Measurements from ENCODE around the gene PROK1.
A peak's percentile ranks its signal among the peaks of the same experiment; 100 is the strongest.
"Not testable (repeated sequence)": the region's sequence is repeated elsewhere in the genome, so short reads cannot be mapped to it uniquely, and the experiment has no call there.

The PROK1 gene

DNA sequence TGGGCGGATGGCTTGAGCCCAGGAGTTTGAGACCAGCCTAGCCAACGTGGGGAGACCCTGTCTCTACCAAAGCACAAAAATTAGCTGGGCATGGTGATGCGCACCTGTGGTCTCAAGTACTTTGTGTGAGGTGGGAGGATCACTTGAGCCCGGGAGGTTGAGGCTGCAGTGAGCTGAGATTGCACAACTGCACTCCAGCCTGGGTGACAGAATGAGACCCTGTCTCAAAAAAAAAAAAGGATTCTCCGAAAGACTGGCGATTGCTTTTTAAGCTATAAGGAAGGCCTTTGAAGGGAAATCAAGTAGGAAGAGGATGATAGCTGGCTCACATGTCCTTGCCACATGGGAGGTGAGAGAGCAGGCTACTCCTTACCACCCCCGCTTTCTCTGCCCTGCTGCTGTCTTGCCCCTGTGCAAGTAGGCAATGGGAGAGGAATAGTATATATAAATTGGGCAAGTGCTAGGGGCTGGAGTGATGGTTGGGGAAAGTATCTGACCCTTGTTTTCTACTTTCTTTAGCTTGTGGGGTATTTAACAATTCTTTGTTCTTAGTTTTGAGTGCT is 39.7 kb upstream of the PROK1 start:
- DNase-seq (ENCODE audit: low read depth): no peak
- H3K4me3 ChIP-seq (replicated peaks; ENCODE audit: low read depth, low read length): no peak overlapping the region
- TF ChIP-seq, protein P1, sequence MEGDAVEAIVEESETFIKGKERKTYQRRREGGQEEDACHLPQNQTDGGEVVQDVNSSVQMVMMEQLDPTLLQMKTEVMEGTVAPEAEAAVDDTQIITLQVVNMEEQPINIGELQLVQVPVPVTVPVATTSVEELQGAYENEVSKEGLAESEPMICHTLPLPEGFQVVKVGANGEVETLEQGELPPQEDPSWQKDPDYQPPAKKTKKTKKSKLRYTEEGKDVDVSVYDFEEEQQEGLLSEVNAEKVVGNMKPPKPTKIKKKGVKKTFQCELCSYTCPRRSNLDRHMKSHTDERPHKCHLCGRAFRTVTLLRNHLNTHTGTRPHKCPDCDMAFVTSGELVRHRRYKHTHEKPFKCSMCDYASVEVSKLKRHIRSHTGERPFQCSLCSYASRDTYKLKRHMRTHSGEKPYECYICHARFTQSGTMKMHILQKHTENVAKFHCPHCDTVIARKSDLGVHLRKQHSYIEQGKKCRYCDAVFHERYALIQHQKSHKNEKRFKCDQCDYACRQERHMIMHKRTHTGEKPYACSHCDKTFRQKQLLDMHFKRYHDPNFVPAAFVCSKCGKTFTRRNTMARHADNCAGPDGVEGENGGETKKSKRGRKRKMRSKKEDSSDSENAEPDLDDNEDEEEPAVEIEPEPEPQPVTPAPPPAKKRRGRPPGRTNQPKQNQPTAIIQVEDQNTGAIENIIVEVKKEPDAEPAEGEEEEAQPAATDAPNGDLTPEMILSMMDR (IDR thresholded peaks at IDR 0.05; ENCODE audit: low read length, missing control alignments): no peak

- peak; percentile 76 for DNase-seq (ENCODE audit: low read depth)
- H3K4me3 ChIP-seq (replicated peaks; ENCODE audit: low read depth, low read length): no peak overlapping the region
- TF ChIP-seq, protein P1 (IDR thresholded peaks at IDR 0.05; ENCODE audit: low read length, missing control alignments): peak; percentile 86
Measured at GRCh38 chr1:110412576-110412975, 38.4 kb upstream of the PROK1 start.

DNA sequence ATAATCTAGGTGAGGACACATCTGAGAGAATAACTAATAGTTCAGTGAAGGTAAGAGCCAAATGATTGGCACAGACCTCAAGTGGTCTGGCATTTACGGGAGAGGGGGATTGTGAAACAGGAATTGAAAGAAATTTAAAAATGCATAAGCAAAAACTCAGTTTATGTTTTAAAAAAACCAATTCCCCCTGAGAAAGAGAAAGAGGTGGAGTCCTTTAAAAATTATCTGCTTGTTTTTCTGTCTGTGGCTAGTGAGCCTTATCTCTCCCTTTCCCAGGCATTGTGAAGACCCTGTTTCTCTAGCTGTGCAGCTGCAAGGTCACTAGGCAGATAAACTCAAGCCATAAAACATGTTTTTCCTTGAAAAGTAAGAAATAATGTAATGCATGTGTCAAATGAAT is 37.9 kb upstream of the PROK1 start:
- DNase-seq (ENCODE audit: low read depth); H3K4me3 ChIP-seq (replicated peaks; ENCODE audit: low read depth, low read length): not testable (repeated sequence)

GRCh38 chr1:110418729-110419128 is 32.2 kb upstream of the PROK1 start:
- no peak for DNase-seq (ENCODE audit: low read depth)
- H3K4me3 ChIP-seq (replicated peaks; ENCODE audit: low read depth, low read length): no peak overlapping the region
- TF ChIP-seq, protein P1 (IDR thresholded peaks at IDR 0.05; ENCODE audit: low read length, missing control alignments): no peak

DNA sequence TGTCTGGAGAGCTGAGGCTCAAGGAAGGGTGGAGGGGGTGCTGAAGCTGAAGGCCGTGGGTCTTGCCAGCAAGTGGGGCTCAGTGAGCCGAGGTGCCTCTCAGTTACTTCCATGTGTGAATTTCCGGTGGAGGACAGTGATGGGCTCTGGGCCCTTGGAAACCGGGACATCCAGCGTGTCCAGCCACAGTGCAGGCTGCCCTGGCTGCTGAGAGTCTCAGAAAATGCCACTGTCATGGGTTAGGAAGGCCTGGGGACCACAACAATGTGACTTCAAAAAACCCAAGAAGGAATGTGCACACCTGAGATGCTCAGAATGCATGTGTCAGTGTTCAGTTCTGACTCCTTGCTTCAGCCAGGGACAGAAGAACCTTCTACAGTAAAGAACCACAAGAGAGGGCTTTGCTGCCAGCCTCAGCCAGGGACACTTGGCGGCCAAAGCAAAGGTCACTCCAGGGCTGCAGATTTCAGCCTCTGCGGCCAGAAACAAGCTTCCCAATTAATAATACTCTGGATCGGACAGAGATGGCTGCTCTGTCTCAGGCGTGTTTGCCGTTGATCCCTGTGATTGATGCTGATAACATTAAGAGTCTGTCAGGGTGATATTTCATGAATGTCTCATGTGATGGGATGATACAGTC is 30.8 kb upstream of the PROK1 start:
- TF ChIP-seq, protein P1 (IDR thresholded peaks at IDR 0.05; ENCODE audit: low read length, missing control alignments): no peak
- DNase-seq (ENCODE audit: low read depth): no peak
- no peak overlapping the region for H3K4me3 ChIP-seq (replicated peaks; ENCODE audit: low read depth, low read length)

- TF ChIP-seq, protein P1 (IDR thresholded peaks at IDR 0.05; ENCODE audit: low read length, missing control alignments): no peak
- no peak overlapping the region for H3K4me3 ChIP-seq (replicated peaks; ENCODE audit: low read depth, low read length)
- peak; percentile 38 for DNase-seq (ENCODE audit: low read depth)
Measured at GRCh38 chr1:110420874-110421793, 29.8 kb upstream of the PROK1 start.

Measured in fibroblast of pulmonary artery (primary cell).